Measurements from ENCODE around the gene NUDCD3. TPM values are rescaled to one million over a fixed set of nuclear protein-coding genes. Genes with fewer than 3 reads are reported as not detected.

The NUDCD3 gene
- polyA plus RNA-seq, 1 donor (not counting 4 experiments of a cell fraction or from before 2014, with no cell fraction given), result 58.7 TPM

GRCh38 chr7:44476313-44476712 is 14.1 kb downstream of the NUDCD3 start:
- Histone ChIP-seq H3K9ac (ENCODE audit: control insufficient read depth, extremely low read depth, insufficient read depth, low read length) (no peak overlapping the region), H3K79me2 (ENCODE audit: control insufficient read depth, insufficient read depth, low read length) (peaks cover 51% of the 10 kb centered on the region), H3K27ac (ENCODE audit: control insufficient read depth, insufficient read depth, low read length) (no peak overlapping the region), H3K4me2 (ENCODE audit: control insufficient read depth, extremely low read depth, insufficient read depth, low read depth, low read length) (no peak overlapping the region), H2AFZ (ENCODE audit: control insufficient read depth, low read length) (no peak overlapping the region), H3K36me3 (ENCODE audit: control insufficient read depth in 2 of 2, extremely low read depth in 1 of 2, insufficient read depth in 2 of 2, low read length in 2 of 2) (peaks cover 15 to 16% of the 10 kb centered on the region in 2 experiments), H3K9me1 (ENCODE audit: control insufficient read depth, extremely low read depth, insufficient read depth, low read length) (no peaks in the 10 kb centered on the region), H3K4me1 (ENCODE audit: control insufficient read depth, extremely low read depth, insufficient read depth, low read length) (peaks cover 24% of the 10 kb centered on the region), H4K20me1 (ENCODE audit: control insufficient read depth, extremely low read depth, insufficient read depth, low read length) (peaks cover 6% of the 10 kb centered on the region), H3K9me3 (ENCODE audit: control insufficient read depth, low read depth, low read length) (no peaks in the 10 kb centered on the region), H3K27me3 (ENCODE audit: control insufficient read depth, extremely low read depth, insufficient read depth, low read length) (no peaks in the 10 kb centered on the region), H3K4me3 (ENCODE audit: control insufficient read depth in 2 of 3, extremely low read depth in 1 of 3, insufficient read depth in 2 of 3, low read depth in 1 of 3, low read length in 3 of 3) (no peak overlapping the region)
- DNase-seq (ENCODE audit: low read depth, low spot score) (no peak), FAIRE-seq (no peak)
- TF ChIP-seq EZH2 (IDR thresholded peaks at IDR 0.05; ENCODE audit: low read length) (no peak), CTCF (optimal IDR thresholded peaks at IDR 0.05 in 1 of 3, IDR thresholded peaks at IDR 0.05 in 1 of 3, conservative IDR thresholded peaks at IDR 0.05 in 1 of 3; ENCODE audit: extremely low read depth in 1 of 3, insufficient read depth in 2 of 3, low read length in 3 of 3) (no peak)
- dilution Hi-C loops (cut with MboI; ENCODE audit: extremely low pct_ligation_motif_present, low sequenced_read_pairs), result no loop called here

- DNase-seq (ENCODE audit: low read depth, low spot score), result peak; percentile 7
- TF ChIP-seq CTCF (optimal IDR thresholded peaks at IDR 0.05 in 1 of 3, IDR thresholded peaks at IDR 0.05 in 1 of 3, conservative IDR thresholded peaks at IDR 0.05 in 1 of 3; ENCODE audit: extremely low read depth in 1 of 3, insufficient read depth in 2 of 3, low read length in 3 of 3), result no peak
- no peak overlapping the region for H2AFZ ChIP-seq (ENCODE audit: control insufficient read depth, low read length)
- dilution Hi-C loops (cut with MboI; ENCODE audit: extremely low pct_ligation_motif_present, low sequenced_read_pairs), result no loop called here
- peak overlapping the region in 2 of 3 experiments; percentile 2 to 5 for H3K4me3 ChIP-seq (ENCODE audit: control insufficient read depth in 2 of 3, extremely low read depth in 1 of 3, insufficient read depth in 2 of 3, low read depth in 1 of 3, low read length in 3 of 3)
- peak overlapping the region; percentile 81 for H3K27ac ChIP-seq (ENCODE audit: control insufficient read depth, insufficient read depth, low read length)
- H3K4me1 ChIP-seq (ENCODE audit: control insufficient read depth, extremely low read depth, insufficient read depth, low read length), result peaks cover 35% of the 10 kb centered on the region
- H4K20me1 ChIP-seq (ENCODE audit: control insufficient read depth, extremely low read depth, insufficient read depth, low read length), result peaks cover 6% of the 10 kb centered on the region
- H3K4me2 ChIP-seq (ENCODE audit: control insufficient read depth, extremely low read depth, insufficient read depth, low read depth, low read length), result peak overlapping the region; percentile 70
- H3K79me2 ChIP-seq (ENCODE audit: control insufficient read depth, insufficient read depth, low read length), result peaks cover 70% of the 10 kb centered on the region
- H3K36me3 ChIP-seq (ENCODE audit: control insufficient read depth in 2 of 2, extremely low read depth in 1 of 2, insufficient read depth in 2 of 2, low read length in 2 of 2), result peaks cover 18 to 21% of the 10 kb centered on the region in 2 experiments
- H3K9ac ChIP-seq (ENCODE audit: control insufficient read depth, extremely low read depth, insufficient read depth, low read length), result peak overlapping the region; percentile 42
- no peaks in the 10 kb centered on the region for H3K9me3 ChIP-seq (ENCODE audit: control insufficient read depth, low read depth, low read length)
- H3K9me1 ChIP-seq (ENCODE audit: control insufficient read depth, extremely low read depth, insufficient read depth, low read length), result no peaks in the 10 kb centered on the region
- peak; percentile 93 for FAIRE-seq
- no peaks in the 10 kb centered on the region for H3K27me3 ChIP-seq (ENCODE audit: control insufficient read depth, extremely low read depth, insufficient read depth, low read length)
Observed at GRCh38 chr7:44473295-44473694, 17.2 kb downstream of the NUDCD3 start.
